OCI-LY7 (cell line): ENCODE results near the gene IMMP2L.

Source experiments
- CTCF ChIP-seq: fragments of 200-600 bp; sonication (generic); conservative IDR thresholded peaks from 2 replicates; pipeline ENCODE4 v1.5.1; 2014; ENCODE audit warnings: mild to moderate bottlenecking, antibody characterized with exemption, low read length, moderate library complexity, mixed read lengths
- EZH2phosphoT487 ChIP-seq: fragments of 200-600 bp; sonication (generic); IDR thresholded peaks from 2 replicates; pipeline ENCODE4 v1.6.1; 2018; ENCODE audit warnings: low read depth, borderline replicate concordance, mild to moderate bottlenecking, mixed run types, antibody characterized with exemption, low read length, moderate library complexity, mixed read lengths

GRCh38 chr7:111138193-111138569 lies 424.1 kb downstream of the IMMP2L start:
- TF ChIP-seq CTCF = no peak
- no peak for TF ChIP-seq EZH2phosphoT487
